Dermis microvascular lymphatic vessel endothelial cell (primary cell): ENCODE results near the gene CYBA. TPM values are rescaled to one million over a fixed set of nuclear protein-coding genes. Genes with fewer than 3 reads are reported as not detected.

Experiments used
- DNase-seq, 2 donors: peaks; one replicate each; pipeline versions ENCODE4 v3.0.0 to v3.0.0-alpha.2; 2010; ENCODE audit warnings: low read depth in 2 of 2
- total RNA-seq: library from RNA; depleted of rRNA; stranded (reverse); fragments of >200 nt; gene quantifications from 2 replicates; pipeline ENCODE4 v1.2.1, GENCODE V29; 2014

Gene CYBA
- total RNA-seq, result 336 and 456 TPM in 2 replicates

DNA sequence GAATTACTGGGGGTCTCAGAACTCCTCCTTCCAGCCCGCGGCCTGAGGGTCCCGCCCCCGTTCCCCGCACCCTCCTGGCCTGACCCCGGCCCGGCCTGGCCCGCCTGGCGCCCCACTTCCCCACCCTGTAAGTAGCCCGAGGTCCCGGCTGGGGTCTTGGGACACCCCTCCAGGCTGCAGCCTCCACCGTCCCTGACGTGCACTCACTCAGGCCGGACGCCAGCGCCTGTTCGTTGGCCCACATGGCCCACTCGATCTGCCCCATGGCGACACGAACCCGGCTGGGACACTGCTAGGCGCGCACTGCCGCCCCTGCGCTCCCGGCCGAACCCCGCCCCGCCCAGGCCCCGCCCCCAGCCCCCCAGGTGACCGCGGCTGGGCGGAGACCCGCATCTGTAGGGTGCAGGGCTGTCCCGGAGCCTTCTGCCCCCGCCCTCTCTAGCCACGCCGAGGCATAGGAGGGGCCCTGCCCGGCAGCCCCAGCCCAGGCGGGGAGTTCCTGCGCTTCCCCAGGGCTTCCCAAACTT lies at the start of gene CYBA:
TSS of gene CYBA (minus strand) at position 305 of the 527 bp plus-strand sequence. CDS start at position 265, 40 bp downstream.
- peak; percentile 53 to 58 for DNase-seq

GRCh38 chr16:88700322-88700635 lies 49.4 kb upstream of the CYBA start:
- DNase-seq, result no peak

- DNase-seq, result no peak
These were observed 48.3 kb upstream of the CYBA start for GRCh38 chr16:88699180-88699579.

- DNase-seq, result no peak
These were observed 47.8 kb upstream of the CYBA start for GRCh38 chr16:88698646-88699045.

- peak in 1 of 2 donors; percentile 33 for DNase-seq
These were observed 47.2 kb upstream of the CYBA start for GRCh38 chr16:88697831-88698615.

GRCh38 chr16:88697116-88697830 lies 46.4 kb upstream of the CYBA start:
- no peak for DNase-seq

- no peak for DNase-seq
These were observed 45.6 kb upstream of the CYBA start for GRCh38 chr16:88696441-88696840.

DNA sequence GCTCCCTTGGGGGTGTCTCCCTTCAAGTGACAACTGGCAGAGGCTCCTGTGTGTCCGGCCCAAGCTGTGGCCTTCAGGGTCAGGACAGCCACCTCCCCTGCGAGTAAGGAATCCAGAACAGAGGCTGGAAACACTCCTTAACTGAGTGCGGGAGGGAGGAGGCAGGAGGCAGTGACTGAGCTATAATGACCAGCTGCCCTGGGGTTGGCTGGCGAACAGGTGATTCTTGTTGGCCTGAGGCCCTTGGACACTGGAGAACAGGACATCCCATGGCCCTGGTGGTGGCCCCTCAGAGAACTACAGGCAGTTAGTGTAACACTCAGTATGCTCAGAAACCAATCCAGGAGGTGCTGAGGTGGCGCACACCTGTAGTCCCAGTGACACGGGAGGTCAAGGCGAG lies 44.9 kb upstream of the CYBA start:
- DNase-seq, result no peak

DNA sequence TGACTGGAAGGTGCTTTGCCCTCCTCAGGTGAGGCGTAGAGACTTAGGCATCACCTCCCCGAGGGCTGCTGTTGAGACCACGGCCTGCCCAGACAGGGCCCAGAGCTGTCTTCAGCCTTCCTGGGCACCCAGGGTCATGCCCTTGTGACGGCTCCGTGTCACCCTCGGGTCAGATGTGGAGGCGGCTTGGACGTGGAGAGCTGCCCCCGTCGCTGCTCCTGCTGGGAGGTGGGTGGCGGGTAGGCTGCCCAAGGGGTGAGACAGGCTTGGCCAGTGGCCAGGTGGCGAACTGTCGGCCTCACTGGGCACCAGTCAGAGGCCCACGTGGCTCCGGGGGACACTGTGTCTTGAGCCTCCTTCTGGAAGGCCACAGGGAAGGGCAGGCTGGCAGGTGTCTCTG lies 44.4 kb upstream of the CYBA start:
- no peak for DNase-seq

DNA sequence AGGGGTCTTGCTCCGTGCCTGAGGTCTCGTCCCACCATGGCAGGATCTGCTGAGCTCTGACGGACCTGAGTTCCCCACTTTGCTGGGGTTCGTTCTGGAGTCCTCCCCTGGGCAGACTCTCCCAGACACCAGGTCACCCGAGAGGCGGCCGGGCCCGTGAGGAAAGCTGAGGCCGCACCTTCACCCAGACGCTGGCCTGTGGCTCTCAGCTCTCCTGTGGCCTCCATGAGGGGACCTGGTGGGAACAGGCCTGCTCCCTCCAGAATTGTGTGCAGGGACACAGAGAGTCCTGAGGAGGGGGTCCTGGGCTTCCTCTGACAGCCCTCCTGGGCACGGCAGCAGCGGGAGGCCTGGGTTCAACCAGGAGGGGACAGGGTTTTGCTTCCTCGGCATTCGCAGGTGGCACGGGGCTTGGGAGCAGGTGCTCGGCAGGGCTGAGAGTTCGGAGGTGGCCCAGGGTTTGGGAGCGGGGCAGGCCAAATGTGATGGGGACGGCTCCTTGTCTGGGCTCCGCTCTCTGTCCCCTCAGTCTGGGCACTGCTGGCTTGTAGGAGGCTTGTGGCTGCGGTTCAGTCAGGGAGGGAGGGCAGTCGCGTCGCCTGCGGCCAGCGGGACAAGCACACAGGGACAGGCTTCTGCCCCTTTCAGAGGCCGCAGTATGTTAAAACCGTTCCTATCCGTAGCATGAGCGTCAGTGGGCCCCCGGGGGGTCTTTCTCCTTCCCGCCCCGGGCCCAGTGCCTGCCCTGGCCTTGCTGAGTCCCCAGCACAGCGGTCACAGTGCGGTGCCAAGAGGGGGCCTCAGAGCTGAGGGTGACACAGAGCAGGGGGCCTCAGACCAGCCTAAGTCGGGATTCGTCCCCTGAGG lies 43.6 kb upstream of the CYBA start:
- no peak for DNase-seq

DNA sequence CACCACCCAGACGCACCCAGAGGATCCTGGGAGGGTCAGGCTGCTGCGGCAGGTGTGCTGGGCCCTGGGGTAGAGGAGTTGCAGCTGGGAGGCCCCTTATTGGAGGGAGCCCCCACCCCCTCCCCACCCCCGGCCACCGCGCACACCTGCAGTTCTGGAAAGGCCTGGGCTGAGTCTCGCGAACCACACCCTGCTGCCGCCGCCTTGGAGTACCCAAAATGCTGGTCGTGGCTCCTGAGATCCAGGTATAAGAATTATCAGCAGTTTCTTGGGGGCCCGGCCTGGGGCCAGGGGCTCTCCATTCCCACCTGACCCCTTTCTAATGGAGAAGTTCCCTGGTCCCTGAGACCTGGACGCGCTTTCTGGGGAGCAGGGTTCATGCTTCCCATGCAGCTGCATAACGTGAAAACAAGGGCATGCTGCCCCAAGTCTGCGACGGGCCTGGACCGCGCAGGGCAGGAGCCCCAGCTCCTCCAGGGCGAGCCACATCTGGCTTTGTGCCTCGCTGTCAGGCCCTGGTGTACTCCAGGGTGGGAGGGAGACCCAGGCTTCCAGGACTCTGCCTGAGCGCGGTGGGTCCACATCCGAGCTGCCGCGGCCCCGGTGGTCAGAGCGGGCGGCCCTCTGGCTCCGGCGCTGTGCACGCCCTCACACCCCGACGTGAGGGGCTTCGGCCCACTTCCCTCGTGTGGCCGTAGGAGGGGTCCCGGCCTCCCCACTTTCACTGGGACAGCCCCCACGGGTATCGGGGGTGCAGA lies 42.7 kb upstream of the CYBA start:
- no peak for DNase-seq

DNA sequence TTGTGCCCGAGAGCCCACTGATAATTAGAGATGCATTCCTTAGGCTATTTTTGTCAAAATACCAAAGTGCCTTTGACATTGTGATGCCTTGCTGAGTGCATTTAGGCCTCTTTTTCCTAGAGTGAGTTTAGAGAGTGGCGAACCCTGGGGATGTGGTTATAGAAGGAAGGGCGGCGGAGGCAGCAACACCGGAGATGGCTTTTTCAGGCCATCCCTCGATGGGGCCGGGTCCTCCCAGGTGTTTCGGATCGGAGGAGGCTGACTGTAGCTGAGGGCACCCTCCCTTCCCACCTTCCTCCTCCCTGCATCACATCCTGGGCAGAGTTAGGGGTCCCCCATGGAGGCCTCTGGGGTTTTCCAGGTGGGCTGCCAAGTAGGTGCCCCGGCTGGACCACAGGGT lies 42.0 kb upstream of the CYBA start:
- DNase-seq, result no peak

- DNase-seq, result no peak
These were observed 41.2 kb upstream of the CYBA start for GRCh38 chr16:88691924-88692560.

- DNase-seq, result no peak
These were observed 40.4 kb upstream of the CYBA start for GRCh38 chr16:88691129-88691813.

DNA sequence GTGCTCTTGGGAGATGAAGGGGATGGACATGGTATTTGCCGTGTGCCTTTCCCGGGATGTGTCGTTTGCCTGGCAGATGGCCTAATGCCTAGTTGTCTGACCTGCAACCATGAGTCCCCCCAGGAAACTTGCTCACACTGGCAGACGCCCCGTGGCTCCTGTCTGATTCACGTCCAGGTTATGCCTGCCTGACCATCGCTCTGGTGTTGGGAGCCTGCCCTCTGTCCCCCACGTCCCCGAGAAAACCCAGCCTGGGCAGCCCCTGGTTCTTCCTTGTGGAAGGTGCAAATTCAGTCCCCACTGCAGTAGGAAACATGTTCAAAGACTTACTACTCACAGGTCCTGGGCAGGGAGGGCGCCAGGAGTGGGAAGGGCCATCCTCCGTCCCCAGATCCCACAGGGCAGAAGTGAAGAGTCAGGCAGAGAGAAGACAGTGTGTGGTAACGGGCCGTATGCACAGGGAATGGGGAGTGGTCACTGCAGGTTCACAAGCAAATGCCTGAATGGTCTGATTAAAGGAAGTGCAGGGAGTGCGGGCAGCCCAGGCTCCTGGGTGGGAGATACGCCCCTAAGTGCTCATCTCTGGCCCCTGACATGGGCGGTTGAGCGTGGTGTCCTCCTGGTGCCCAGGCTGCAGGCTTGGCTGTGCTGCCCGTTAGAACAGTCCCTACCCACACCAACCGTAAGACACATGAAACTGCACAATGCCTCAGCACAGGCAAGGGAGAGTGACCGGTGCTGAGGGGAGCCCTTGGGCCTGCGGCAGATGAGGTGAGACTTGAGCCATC lies 39.7 kb upstream of the CYBA start:
- DNase-seq, result no peak

- DNase-seq, result no peak
These were observed 37.3 kb upstream of the CYBA start for GRCh38 chr16:88688013-88688778.

DNA sequence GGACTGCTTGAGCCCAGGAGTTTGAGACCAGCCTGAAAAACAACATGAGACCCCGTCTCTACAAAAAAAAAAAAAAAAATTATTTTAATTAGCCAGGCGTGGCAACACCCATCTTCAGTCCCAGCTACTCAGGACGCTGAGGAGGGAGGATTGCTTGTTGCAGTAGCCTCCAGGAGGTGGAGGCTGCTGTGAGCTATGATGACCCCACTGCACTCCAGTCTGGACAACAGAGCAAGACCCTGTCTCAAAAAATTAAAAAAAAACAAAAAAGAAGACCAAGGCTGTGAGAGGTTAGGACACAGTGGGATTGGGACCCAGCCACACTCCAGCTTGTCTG lies 36.8 kb upstream of the CYBA start:
- DNase-seq, result no peak

DNA sequence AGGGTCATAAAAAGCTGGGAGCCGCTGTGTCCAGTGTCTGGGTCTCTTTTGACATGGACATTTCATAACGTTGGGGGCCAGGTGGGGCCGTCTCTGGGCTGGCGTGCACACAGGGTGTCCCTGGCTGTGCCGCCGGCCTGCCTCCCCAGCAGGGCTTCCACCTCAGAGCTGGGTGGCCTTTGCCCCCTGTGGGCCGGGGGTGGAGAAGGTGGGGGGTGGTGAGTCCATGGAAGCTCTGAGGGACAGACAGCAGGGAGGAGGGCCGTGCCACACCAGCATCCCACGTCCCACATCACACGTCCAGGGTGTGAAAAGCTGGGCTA lies 36.4 kb upstream of the CYBA start:
- DNase-seq, result no peak
